ENCODE measurements around the gene FARS2. TPM values are rescaled to one million over a fixed set of nuclear protein-coding genes. Genes with fewer than 3 reads are reported as not detected.
A peak's percentile ranks its signal among the peaks of the same experiment; 100 is the strongest.

FARS2 gene
- total and polyA plus RNA-seq, 4 donors: 9.2 to 31.4 (median 19.4) TPM

- no peak overlapping the region for H3K4me3 ChIP-seq
- 93 to 98% methylated on average over 1 of the region's 1 CpG for WGBS, 2 donors
- ATAC-seq (ENCODE audit: insufficient read depth, low FRiP score): no peak
- no peak overlapping the region for H3K27ac ChIP-seq (ENCODE audit: low read depth in 1 of 2, low read length in 1 of 2)
- DNase-seq: no peak
- no peaks in the 10 kb centered on the region for H3K27me3 ChIP-seq (ENCODE audit: control insufficient read depth in 3 of 3, insufficient read depth in 3 of 3, low read length in 2 of 3)
- no peak overlapping the region for H3K9ac ChIP-seq (ENCODE audit: insufficient read depth in 1 of 2, low read length in 2 of 2)
- no peaks in the 10 kb centered on the region for H3K4me1 ChIP-seq (ENCODE audit: control insufficient read depth in 5 of 5, insufficient read depth in 5 of 5, low read length in 5 of 5)
- H3K9me3 ChIP-seq (ENCODE audit: control insufficient read depth in 4 of 4, insufficient read depth in 3 of 4, low read length in 3 of 4): no peaks in the 10 kb centered on the region
- no peak for TF ChIP-seq CTCF (IDR thresholded peaks at IDR 0.05; ENCODE audit: control extremely low read depth, extremely low read depth)
- no peaks in the 10 kb centered on the region for H3K36me3 ChIP-seq (ENCODE audit: control insufficient read depth in 4 of 4, insufficient read depth in 4 of 4, low read length in 4 of 4)
Measured at GRCh38 chr6:5353971-5354370, 92.7 kb downstream of the FARS2 start.

- DNase-seq (no peak), ATAC-seq (ENCODE audit: insufficient read depth, low FRiP score) (no peak)
- Histone ChIP-seq H3K4me1 (ENCODE audit: control insufficient read depth in 5 of 5, insufficient read depth in 5 of 5, low read length in 5 of 5) (no peaks in the 10 kb centered on the region), H3K27ac (ENCODE audit: low read depth in 1 of 2, low read length in 1 of 2) (no peak overlapping the region), H3K9ac (ENCODE audit: insufficient read depth in 1 of 2, low read length in 2 of 2) (no peak overlapping the region), H3K27me3 (ENCODE audit: control insufficient read depth in 3 of 3, insufficient read depth in 3 of 3, low read length in 2 of 3) (no peaks in the 10 kb centered on the region), H3K9me3 (ENCODE audit: control insufficient read depth in 4 of 4, insufficient read depth in 3 of 4, low read length in 3 of 4) (no peaks in the 10 kb centered on the region), H3K4me3 (no peak overlapping the region), H3K36me3 (ENCODE audit: control insufficient read depth in 4 of 4, insufficient read depth in 4 of 4, low read length in 4 of 4) (no peaks in the 10 kb centered on the region)
- WGBS, 2 donors: 97 to 100% methylated on average over 1 of the region's 1 CpG
- no peak for TF ChIP-seq CTCF (IDR thresholded peaks at IDR 0.05; ENCODE audit: control extremely low read depth, extremely low read depth)
Measured at GRCh38 chr6:5357486-5357885, 96.2 kb downstream of the FARS2 start.

GRCh38 chr6:5359417-5359816 is 98.1 kb downstream of the FARS2 start:
- TF ChIP-seq CTCF (IDR thresholded peaks at IDR 0.05; ENCODE audit: control extremely low read depth, extremely low read depth): no peak
- Histone ChIP-seq H3K36me3 (ENCODE audit: control insufficient read depth in 4 of 4, insufficient read depth in 4 of 4, low read length in 4 of 4) (no peaks in the 10 kb centered on the region), H3K9me3 (ENCODE audit: control insufficient read depth in 4 of 4, insufficient read depth in 3 of 4, low read length in 3 of 4) (no peaks in the 10 kb centered on the region), H3K4me3 (no peak overlapping the region), H3K9ac (ENCODE audit: insufficient read depth in 1 of 2, low read length in 2 of 2) (no peak overlapping the region), H3K27ac (ENCODE audit: low read depth in 1 of 2, low read length in 1 of 2) (no peak overlapping the region), H3K4me1 (ENCODE audit: control insufficient read depth in 5 of 5, insufficient read depth in 5 of 5, low read length in 5 of 5) (no peaks in the 10 kb centered on the region), H3K27me3 (ENCODE audit: control insufficient read depth in 3 of 3, insufficient read depth in 3 of 3, low read length in 2 of 3) (no peaks in the 10 kb centered on the region)
- WGBS, 2 donors: 66 to 77% methylated on average over 2 of the region's 2 CpGs
- DNase-seq (no peak), ATAC-seq (ENCODE audit: insufficient read depth, low FRiP score) (no peak)

- whole genome bisulfite sequencing, 2 donors: 66 to 67% methylated on average over 2 of the region's 2 CpGs
- no peaks in the 10 kb centered on the region for H3K27me3 ChIP-seq (ENCODE audit: control insufficient read depth in 3 of 3, insufficient read depth in 3 of 3, low read length in 2 of 3)
- DNase-seq: peak in 2 of 3 donors; percentile 40 to 72
- no peak overlapping the region for H3K9ac ChIP-seq (ENCODE audit: insufficient read depth in 1 of 2, low read length in 2 of 2)
- H3K9me3 ChIP-seq (ENCODE audit: control insufficient read depth in 4 of 4, insufficient read depth in 3 of 4, low read length in 3 of 4): no peaks in the 10 kb centered on the region
- H3K4me1 ChIP-seq (ENCODE audit: control insufficient read depth in 5 of 5, insufficient read depth in 5 of 5, low read length in 5 of 5): peaks cover 0 to 1% (median 0%) of the 10 kb centered on the region in 5 donors
- H3K36me3 ChIP-seq (ENCODE audit: control insufficient read depth in 4 of 4, insufficient read depth in 4 of 4, low read length in 4 of 4): no peaks in the 10 kb centered on the region
- ATAC-seq (ENCODE audit: insufficient read depth, low FRiP score): no peak
- no peak for TF ChIP-seq CTCF (IDR thresholded peaks at IDR 0.05; ENCODE audit: control extremely low read depth, extremely low read depth)
- no peak overlapping the region for H3K27ac ChIP-seq (ENCODE audit: low read depth in 1 of 2, low read length in 1 of 2)
- no peak overlapping the region for H3K4me3 ChIP-seq
Measured at GRCh38 chr6:5361396-5361795, 100.1 kb downstream of the FARS2 start.
